AG09309 (cell line): ENCODE data around the gene PHACTR3.

Experiments used
- DNase-seq: peaks from one replicate; pipeline ENCODE4 v3.0.0-alpha.2; 2010; ENCODE audit warnings: low read depth
- H3K4me3 ChIP-seq: 2 replicates; pipeline ENCODE4 v1.5.1; 2011; ENCODE audit warnings: mild to moderate bottlenecking, low read depth, low read length, moderate library complexity; ENCODE audit not compliant: control insufficient read depth
- CTCF ChIP-seq: IDR thresholded peaks from 2 replicates; pipeline ENCODE4 v1.5.1; 2011; ENCODE audit warnings: mild to moderate bottlenecking, low read depth, low read length, inconsistent platforms; ENCODE audit not compliant: insufficient read depth, control insufficient read depth; ENCODE audit errors: missing control alignments

Gene PHACTR3

GRCh38 chr20:59730722-59731121, 126.4 kb downstream of the PHACTR3 start:
- DNase-seq = no peak
- TF ChIP-seq CTCF = no peak

GRCh38 chr20:59731376-59731775, 127.0 kb downstream of the PHACTR3 start:
- no peak for DNase-seq
- TF ChIP-seq CTCF = no peak
- H3K4me3 ChIP-seq = no peak overlapping the region

More at GRCh38 chr20:59730722-59731121, 126.4 kb downstream of the PHACTR3 start:
- H3K4me3 ChIP-seq = no peak overlapping the region

- H3K4me3 ChIP-seq = no peak overlapping the region
- DNase-seq = no peak
- no peak for TF ChIP-seq CTCF
Observed at GRCh38 chr20:59733351-59733750, 129.0 kb downstream of the PHACTR3 start.

- H3K4me3 ChIP-seq = no peak overlapping the region
- DNase-seq = no peak
- no peak for TF ChIP-seq CTCF
Observed at GRCh38 chr20:59735486-59735885, 131.1 kb downstream of the PHACTR3 start.

- no peak for DNase-seq
- TF ChIP-seq CTCF = no peak
- no peak overlapping the region for H3K4me3 ChIP-seq
Observed at GRCh38 chr20:59735917-59736316, 131.6 kb downstream of the PHACTR3 start.

- TF ChIP-seq CTCF = no peak
- H3K4me3 ChIP-seq = no peak overlapping the region
- no peak for DNase-seq
Observed at GRCh38 chr20:59736366-59736765, 132.0 kb downstream of the PHACTR3 start.
